Mesenteric fat pad (tissue), 1 donor: ENCODE measurements around the gene RNF126. TPM values are rescaled to one million over a fixed set of nuclear protein-coding genes. Genes with fewer than 3 reads are reported as not detected.
"Not testable (repeated sequence)": the region's sequence is repeated elsewhere in the genome, so short reads cannot be mapped to it uniquely, and the experiment has no call there.

ENCODE experiments used
- DNase-seq: peaks from one replicate; pipeline ENCODE4 v3.0.0-alpha.2; 2020; ENCODE audit warnings: low spot score
- total RNA-seq: library from RNA; stranded (reverse); fragmentation: NEBNext Ultra II Directional; extraction: Animal tissue kit (Norgen Biotek cat#: 25700); gene quantifications from one replicate; pipeline ENCODE4 v1.2.1, GENCODE V29; 2021
- donor health status: DM: yes; HTN: yes; CAD: no.

The RNF126 gene
- total RNA-seq, 1 donor from 2014 or later, result 37.3 TPM

GRCh38 chr19:686589-687297, 23.7 kb upstream of the RNF126 start:
- no peak for DNase-seq

- no peak for DNase-seq
Observed at GRCh38 chr19:685454-685931, 22.5 kb upstream of the RNF126 start.

GRCh38 chr19:682678-683320, 19.8 kb upstream of the RNF126 start:
- DNase-seq, result no peak

- no peak for DNase-seq
Observed at GRCh38 chr19:681029-682019, 18.3 kb upstream of the RNF126 start.

- DNase-seq, result peak; percentile 100
Observed at GRCh38 chr19:680287-681028, 17.4 kb upstream of the RNF126 start.

GRCh38 chr19:679418-680286, 16.6 kb upstream of the RNF126 start:
- peak; percentile 93 for DNase-seq

GRCh38 chr19:678791-679388, 15.9 kb upstream of the RNF126 start:
- no peak for DNase-seq

- DNase-seq, result peak; percentile 87
Observed at GRCh38 chr19:677601-678436, 14.8 kb upstream of the RNF126 start.

GRCh38 chr19:677201-677600, 14.2 kb upstream of the RNF126 start:
- DNase-seq, result no peak

GRCh38 chr19:676339-677105, 13.5 kb upstream of the RNF126 start, which contains the start of gene FSTL3:
Gene FSTL3 (plus strand): TSS chr19:676392. CDS start chr19:676424, 32 bp downstream.
- no peak for DNase-seq

GRCh38 chr19:676007-676338, 13.0 kb upstream of the RNF126 start:
- no peak for DNase-seq

- DNase-seq, result no peak
Observed at GRCh38 chr19:674282-675151, 11.5 kb upstream of the RNF126 start.

GRCh38 chr19:670609-671075, 7.6 kb upstream of the RNF126 start:
- no peak for DNase-seq

- DNase-seq, result not testable (repeated sequence)
Observed at GRCh38 chr19:668675-669434, 5.8 kb upstream of the RNF126 start.

GRCh38 chr19:666985-667573, 4.1 kb upstream of the RNF126 start:
- not testable (repeated sequence) for DNase-seq
